NAMALWA (cell line): ENCODE results near the gene TRIM47.
"Not testable (repeated sequence)": the region's sequence is repeated elsewhere in the genome, so short reads cannot be mapped to it uniquely, and the experiment has no call there.

Experiments used
- DNase-seq: peaks from one replicate; pipeline ENCODE4 v3.0.0-alpha.2; 2015; ENCODE audit warnings: low spot score

TRIM47 gene

GRCh38 chr17:75892556-75893224, 14.3 kb upstream of the TRIM47 start:
- DNase-seq = no peak

DNA sequence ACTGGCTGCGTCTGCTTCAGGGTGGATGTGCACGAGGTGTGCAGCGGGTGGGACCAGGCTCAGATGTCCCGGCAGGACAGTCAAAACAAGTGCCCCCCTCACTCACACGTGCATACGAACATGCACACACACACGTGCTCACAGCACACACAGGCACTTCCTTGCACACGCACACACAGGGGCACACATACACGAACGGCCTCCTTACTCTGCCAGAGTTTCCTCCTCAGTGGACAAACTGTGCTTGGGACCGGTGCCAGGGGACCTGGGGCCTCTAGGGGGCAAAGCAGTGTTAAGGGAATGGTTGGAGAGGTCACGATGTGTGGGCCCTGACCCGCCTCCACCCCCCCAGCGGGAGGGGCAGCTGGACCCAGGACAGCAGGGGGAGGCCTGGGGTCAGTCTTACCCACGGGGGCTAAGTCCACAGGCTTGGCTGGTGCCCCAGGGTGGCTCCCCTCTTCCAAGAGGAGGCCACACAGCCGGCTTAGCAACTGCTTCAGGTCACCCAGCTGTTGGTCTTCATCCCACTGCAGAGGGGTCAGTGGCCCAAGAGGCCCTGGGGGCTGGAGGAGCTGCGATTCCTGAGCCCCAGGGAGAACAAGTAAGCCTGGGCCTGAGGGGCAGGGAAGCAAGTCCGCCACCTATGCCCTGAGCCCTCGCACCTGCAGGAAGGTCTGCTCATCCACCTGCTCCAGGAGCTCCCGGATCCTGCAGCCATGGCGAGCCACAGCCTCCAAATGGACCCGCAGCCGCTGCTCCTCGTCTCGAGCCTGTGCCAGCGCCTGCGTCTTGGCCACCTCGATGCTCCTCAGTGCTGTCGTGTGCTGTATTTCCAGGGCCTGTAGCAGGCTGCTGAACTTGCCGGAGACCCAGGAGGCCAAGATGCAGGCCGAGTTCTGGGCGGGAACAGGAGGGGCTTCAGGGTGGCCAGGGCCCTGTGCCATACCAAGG, 13.5 kb upstream of the TRIM47 start:
- no peak for DNase-seq

- no peak for DNase-seq
Observed at GRCh38 chr17:75891022-75891604, 12.7 kb upstream of the TRIM47 start.

GRCh38 chr17:75889454-75889853, 11.1 kb upstream of the TRIM47 start:
- DNase-seq = no peak

- DNase-seq = no peak
Observed at GRCh38 chr17:75888484-75888883, 10.1 kb upstream of the TRIM47 start.

DNA sequence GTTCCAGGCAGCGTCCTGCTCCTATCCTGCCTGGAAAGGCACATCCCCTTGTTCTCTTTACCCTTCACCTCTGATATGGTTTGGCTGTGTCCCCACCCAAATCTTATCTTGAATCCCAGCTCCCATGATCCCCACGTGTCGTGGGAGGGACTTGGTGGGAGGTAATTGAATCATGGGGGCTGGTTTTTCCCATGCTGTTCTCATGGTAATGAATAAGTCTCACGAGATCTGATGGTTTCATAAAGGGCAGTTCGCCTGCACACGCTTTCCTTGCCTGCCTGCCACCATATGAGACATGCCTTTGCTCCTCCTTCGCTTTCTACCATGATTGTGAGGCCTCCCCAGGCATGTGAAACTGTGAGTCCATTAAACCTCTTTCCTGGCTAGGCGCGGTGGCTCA, 7.5 kb upstream of the TRIM47 start:
- not testable (repeated sequence) for DNase-seq

DNA sequence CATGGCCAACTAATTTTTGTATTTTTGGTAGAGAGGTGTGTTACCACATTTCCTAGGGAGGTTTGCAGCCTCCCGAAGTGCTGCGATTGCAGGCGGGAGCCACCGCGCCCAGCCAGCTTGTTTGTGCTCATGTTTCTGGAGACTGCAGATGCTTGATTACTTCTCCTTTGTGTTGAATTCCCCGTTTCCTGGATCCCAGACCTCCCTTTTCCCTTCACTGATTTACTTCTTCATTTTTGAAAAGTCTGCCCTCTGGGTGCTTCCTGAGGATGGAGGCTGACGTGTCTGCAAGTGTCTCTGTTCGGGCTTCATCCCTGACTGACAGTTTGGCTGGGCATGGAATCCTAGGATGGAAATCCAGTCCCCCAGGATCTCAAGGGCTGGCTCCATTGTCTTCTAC, 7.0 kb upstream of the TRIM47 start:
- DNase-seq = no peak

GRCh38 chr17:75881678-75882454, 3.5 kb upstream of the TRIM47 start:
- DNase-seq = no peak

- DNase-seq = no peak
Observed at GRCh38 chr17:75880266-75880665, 1.9 kb upstream of the TRIM47 start.

DNA sequence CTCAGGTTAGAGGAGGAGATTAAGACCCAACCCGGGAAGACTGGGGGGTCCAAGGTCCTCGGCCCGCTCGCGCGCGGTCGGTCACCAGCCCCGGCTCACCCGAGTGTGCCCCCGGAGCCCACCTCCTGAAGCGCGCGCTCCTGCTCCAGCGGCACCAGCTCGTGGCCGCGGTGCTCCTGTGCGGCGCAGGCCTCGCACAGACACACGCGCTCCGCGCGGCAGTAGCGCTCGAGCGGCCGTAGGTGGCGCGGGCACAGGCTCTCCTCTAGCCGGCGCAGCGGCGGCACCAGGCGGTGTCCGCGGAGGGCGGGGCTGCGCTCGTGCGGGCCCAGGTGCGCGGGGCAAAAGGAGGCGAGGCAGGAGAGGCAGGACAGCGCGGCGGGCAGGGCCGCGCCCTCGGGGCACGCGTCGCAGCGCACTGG, 618 bp downstream of the TRIM47 start:
- peak; percentile 70 for DNase-seq

DNA sequence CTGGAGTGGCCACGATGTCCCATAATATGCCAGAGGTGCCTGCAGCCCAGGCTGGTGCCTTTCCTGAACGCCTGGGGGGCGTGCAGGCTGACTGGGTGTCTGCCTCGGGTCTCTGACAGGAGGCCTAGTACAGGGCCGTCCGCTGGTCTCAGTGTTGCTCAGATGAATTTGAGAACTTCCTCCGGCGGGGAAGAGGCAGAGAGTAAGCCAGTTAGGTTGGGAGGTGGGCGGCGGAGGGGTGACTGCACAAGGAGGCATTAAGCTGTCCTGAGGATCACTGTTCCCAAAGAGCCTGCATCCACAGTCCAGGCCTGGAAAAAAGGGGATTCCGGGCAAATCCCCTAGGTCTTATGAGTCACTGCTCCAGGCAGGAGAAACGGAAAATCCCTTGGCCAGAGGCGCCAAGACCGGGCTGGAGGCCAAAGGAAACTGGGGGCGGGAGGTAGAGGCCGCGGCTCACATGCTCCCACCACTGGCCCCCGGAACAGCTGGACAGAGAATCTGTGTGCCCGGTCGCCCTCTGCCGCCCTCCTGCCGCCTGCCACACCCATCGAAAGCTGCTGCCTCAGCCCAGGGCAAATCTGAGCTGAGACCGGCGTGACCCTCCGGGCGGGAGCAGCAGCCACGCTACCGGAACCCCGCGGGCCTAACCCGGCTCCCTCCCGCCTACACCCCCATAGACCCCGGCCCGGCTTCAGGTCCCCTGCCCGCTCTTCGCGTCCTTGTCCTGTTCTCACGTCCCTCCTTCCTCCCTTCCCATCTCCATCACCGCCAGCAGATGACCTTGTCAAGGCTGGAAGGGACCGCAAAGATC, 1.2 kb downstream of the TRIM47 start:
- peak; percentile 45 for DNase-seq

GRCh38 chr17:75876190-75876937, 2.0 kb downstream of the TRIM47 start:
- peak; percentile 86 for DNase-seq

DNA sequence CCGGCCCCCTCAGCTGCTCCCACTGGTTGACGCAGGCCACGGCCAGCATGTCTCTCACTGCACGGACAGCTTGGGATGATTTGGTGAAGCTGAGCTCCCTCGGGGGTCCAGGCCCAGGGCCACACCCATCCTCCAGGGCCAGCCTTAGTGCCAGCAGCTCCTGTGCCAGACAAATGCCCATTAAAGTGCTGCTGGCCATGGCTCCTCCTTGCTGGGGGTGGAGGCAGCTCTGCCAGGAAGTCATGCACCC, 2.5 kb downstream of the TRIM47 start:
- no peak for DNase-seq

GRCh38 chr17:75875182-75875939, 3.0 kb downstream of the TRIM47 start:
- no peak for DNase-seq

- no peak for DNase-seq
Observed at GRCh38 chr17:75874323-75875181, 3.8 kb downstream of the TRIM47 start.

GRCh38 chr17:75873587-75874322, 4.6 kb downstream of the TRIM47 start:
- no peak for DNase-seq

DNA sequence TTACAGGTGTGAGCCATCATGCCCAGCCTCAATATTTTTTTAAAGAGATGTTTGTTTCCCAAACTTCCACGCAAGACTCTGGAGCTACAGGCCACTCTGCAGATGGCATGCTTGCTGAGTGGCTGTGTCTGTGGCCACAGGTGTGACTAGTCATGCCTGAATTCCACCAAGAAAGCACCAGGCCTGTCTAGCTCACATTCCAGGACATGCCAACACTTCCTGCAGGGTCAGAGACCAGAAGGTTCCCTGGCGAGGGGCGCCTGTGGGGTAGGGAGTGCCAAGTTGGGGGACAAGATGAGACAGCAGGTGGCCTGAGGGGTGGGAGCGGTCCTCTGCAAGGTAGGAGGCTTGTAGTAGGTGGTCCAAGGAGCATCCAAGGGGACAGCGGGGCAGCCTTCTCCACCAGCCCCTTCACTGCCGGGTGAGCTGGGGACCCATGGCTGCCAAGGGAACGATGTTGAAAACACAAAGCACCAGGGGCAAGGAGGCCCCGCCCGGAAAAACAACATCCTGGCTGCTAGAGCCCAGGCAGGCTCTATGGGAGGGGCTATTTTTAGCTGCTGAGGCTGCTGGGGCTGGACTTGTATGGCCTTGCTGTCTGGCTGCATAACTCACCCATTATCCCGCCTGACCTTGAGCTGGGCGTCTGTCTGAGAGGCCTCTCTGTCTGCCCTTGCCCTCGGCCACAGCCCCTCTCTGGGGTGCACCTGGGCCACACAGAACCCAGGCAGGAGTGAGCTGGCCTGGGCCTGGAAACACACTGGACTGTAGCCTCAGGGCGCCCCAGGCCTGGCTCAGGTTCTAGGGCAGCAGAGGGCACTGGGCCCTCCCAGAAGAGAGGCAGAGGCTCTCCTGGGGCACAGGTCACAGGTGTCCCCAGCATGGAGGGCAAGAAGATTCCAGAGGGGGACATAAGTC, 5.7 kb downstream of the TRIM47 start:
- DNase-seq = peak; percentile 27
